AG04449 (cell line): Measurements from ENCODE around the gene ANXA2R.
"Not testable (repeated sequence)": the region's sequence is repeated elsewhere in the genome, so short reads cannot be mapped to it uniquely, and the experiment has no call there.

ENCODE experiments used
- CTCF ChIA-PET: fragments of 350-600 bp; formaldehyde crosslinking; extraction: SDS; loops from one replicate; lab custom pipeline; 2021; ENCODE audit warnings: antibody characterized with exemption; lab: Yijun Ruan, JAX
- POLR2A ChIA-PET: fragments of 400-600, 350-600 bp; formaldehyde crosslinking; extraction: SDS; loops from one replicate; lab custom pipeline; 2020; ENCODE audit warnings: antibody characterized with exemption, inconsistent platforms; lab: Yijun Ruan, JAX
- DNase-seq: peaks from one replicate; pipeline ENCODE4 v3.0.0-alpha.2; 2010; ENCODE audit warnings: low read depth, low spot score
- H3K4me3 ChIP-seq: 2 replicates; pipeline ENCODE4 v1.5.1; 2011; ENCODE audit warnings: low read depth, mild to moderate bottlenecking, control low read depth, low read length
- CTCF ChIP-seq: IDR thresholded peaks from one replicate; pipeline ENCODE4 v1.5.1; 2011; ENCODE audit warnings: mild to moderate bottlenecking, moderate library complexity, low read length, control low read depth, inconsistent platforms; ENCODE audit not compliant: insufficient read depth; ENCODE audit errors: missing control alignments

The ANXA2R gene

DNA sequence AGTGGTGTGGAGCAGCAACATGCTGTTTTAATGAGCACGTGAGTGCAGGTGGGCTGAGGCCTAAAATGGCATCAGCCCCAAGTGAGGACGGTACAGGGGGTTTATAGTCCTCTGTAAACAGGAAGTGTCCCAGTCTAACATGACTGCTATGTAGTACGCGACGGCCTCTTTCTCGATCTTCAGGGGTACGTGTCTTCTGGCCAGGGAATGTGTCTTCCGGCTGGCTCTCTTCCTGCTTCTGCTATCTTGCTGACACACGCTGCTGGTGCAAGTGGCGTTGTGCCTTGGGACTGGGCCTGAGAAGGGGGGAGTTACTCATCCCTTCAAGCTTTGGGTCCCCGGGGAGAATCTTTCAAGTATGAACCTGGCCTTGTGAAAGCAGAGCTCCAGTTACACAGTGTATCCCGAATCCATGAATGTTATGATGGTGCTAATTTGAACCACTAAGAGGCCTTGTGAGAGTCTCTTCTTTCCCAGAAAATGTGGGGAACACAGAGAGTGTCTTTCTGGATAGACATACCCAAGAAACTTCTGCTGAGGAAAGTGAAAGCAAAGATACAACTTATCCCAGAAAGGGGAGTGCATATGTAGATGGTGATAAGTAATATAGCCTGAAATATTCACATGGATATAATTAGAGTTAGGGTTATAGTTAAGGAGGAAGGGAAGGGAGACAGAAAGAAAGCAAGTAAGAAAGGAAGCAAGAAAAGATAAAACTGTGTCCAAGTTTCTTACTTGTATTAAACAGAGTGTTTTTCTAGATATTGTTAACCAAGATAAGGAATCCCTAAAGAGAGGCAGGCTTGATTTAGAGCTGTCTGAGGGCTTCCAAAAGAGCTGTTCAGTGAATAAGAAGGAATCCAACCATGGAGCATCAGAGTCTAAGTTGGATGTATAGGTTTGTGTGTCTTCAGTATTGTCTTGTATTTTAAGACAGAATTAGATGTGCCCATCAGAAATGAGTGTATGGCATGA, 35.5 kb upstream of the ANXA2R start:
- DNase-seq: no peak
- ChIA-PET POLR2A (no interaction called here), CTCF (interaction anchor here (1.0 to 1.5 kb wide), 5 partner anchors 8 to 314 kb away, joined by 3 to 6 read pairs (median 4); no protein-coding TSS in a partner anchor)
- TF ChIP-seq CTCF: no peak
- no peak overlapping the region for H3K4me3 ChIP-seq

DNA sequence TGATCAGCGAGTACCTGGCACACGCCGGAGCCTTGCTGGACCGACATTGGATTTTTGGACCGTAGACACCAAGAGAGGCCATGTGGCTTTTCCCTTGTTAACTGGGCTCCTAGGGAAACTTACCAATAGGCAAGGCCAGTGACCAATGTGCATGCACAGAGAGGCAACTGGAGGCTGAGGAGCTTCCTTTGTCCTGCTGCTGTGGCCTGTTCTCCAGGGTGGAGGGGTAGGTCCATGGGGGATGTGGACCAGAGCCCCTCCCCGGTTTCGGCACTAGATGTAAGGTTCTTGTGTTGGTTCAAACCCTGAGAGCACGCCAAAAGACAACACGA, 34.8 kb upstream of the ANXA2R start:
- ChIA-PET CTCF (interaction anchor here (1.0 to 1.4 kb wide), 3 partner anchors 8 to 315 kb away, joined by 3 to 5 read pairs (median 4); no protein-coding TSS in a partner anchor), POLR2A (no interaction called here)

DNA sequence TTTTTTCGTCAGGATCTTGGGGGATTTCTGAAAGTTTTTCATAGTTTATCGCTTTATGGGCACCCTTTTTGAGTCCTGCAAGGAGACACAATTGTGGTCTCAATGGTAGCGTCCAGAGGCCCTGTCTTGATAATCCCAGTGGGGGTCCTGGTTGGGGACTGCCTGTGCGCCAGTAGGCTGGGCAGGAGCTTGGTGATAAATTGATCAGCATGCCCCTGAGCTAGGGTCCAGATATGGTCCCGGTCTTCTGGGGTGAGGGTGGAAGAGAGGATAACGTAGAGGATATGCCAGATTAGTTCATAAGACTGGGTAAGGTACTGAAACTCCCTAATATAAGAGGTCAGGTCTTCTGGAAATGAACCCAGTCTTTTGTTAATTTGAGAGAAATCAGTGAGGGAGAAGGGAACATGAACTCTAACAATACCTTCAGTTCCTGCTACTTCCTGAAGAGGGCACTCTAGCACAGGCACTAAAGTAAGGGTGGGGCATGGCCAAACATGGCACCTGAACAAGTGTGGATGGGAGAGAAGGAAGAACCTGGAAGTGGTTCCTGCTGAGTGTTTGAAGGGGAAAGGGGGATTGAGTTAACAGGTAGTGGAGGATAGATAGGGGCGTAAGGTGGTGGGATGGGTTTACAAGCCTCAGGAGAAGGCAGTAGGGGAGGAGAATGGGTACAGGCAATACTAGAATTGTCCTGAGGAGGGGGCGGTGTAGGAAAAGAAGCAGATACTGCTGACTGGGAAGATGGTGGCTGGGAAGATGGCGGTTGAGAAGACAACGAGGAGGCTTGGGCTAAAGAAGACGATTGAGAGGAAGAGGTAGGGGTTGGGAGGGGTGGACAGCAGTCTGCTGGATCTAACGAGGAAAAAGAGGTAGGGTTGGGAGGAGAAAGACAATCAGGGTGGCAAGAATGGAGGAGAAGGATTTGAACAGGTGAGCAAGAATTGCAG, 33.8 kb upstream of the ANXA2R start:
- H3K4me3 ChIP-seq: no peak overlapping the region
- DNase-seq: no peak
- CTCF ChIA-PET: interaction anchor here (0.7 to 1.7 kb wide), 9 partner anchors 9 to 232 kb away, joined by 3 to 7 read pairs (median 3); no protein-coding TSS in a partner anchor
- TF ChIP-seq CTCF: peak; percentile 57
- POLR2A ChIA-PET: no interaction called here

More for the DNA sequence above, 34.8 kb upstream of the ANXA2R start:
- no peak for TF ChIP-seq CTCF
- H3K4me3 ChIP-seq: no peak overlapping the region
- no peak for DNase-seq

DNA sequence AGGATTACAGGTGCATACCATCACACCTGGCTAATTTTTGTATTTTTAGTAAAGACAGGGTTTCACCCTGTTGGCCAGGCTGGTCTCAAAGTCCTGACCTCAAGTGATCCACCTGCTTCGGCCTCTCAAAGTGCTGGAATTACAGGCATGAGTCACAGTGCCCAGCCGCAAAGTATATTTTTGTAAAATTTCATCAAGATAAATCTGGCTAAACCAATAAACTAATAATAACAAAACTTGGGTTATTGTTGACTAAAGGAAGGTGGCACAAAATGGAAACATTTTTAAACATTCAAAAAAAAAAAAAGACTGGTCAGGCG, 29.2 kb upstream of the ANXA2R start:
- ChIA-PET POLR2A (interaction anchor here (0.6 kb wide), 1 partner anchor 8 kb away, joined by 3 read pairs; no protein-coding TSS in a partner anchor), CTCF (interaction anchor here (1.0 to 2.9 kb wide), 4 partner anchors 13 to 157 kb away, joined by 3 to 11 read pairs (median 7); no protein-coding TSS in a partner anchor)
- not testable (repeated sequence) for DNase-seq
- H3K4me3 ChIP-seq: peak overlapping the region; percentile 86

DNA sequence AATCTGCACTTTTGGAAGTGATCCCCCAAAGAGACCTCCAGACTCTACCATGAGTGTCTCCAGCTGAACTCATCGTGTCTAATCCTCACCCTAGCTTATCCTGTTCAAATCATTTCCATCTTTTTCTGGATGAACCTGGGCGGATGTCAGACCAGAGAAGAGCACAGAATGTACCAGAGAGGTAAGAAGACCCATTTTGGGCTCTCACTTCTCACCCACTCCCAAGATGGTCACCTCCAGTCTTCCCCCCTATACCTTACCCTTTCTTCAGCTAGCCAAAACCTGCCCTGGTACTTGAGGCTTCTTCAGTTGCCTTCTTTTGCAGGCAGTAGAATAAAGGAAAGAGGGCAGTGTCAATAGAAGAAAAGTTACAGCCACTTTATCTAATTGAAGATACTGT, 27.9 kb upstream of the ANXA2R start:
- POLR2A ChIA-PET: interaction anchor here (1.1 to 1.6 kb wide), 2 partner anchors 30 to 53 kb away, joined by 3 to 6 read pairs; partner anchors contain the start of gene ZNF131
- TF ChIP-seq CTCF: no peak
- CTCF ChIA-PET: interaction anchor here (0.7 to 2.9 kb wide), 13 partner anchors 7 to 322 kb away, joined by 3 to 11 read pairs (median 4); no protein-coding TSS in a partner anchor
- peak overlapping the region; percentile 86 for H3K4me3 ChIP-seq
- no peak for DNase-seq
